Body of pancreas (tissue), 4 donors: ENCODE data around the gene JAGN1.
"Not testable (repeated sequence)": the region's sequence is repeated elsewhere in the genome, so short reads cannot be mapped to it uniquely, and the experiment has no call there.

Experiments used
- POLR2A ChIP-seq, 3 donors: fragments of 450-650 bp; IDR thresholded peaks; one replicate each; pipeline ENCODE4 v1.6.1; 2016; ENCODE audit warnings: antibody characterized with exemption in 3 of 3, mild to moderate bottlenecking in 2 of 3
- TF ChIP-seq, protein P1 (sequence below), 7 experiments: fragments of 450-650 bp in 4 of 7; fragments of 200-600 bp in 3 of 7; sonication (generic) in 3 of 7; IDR thresholded peaks; one replicate each; pipeline ENCODE4 v1.5.1; 2016 to 2019; ENCODE audit warnings: antibody characterized with exemption in 7 of 7

GRCh38 chr3:9851383-9851782, 39.0 kb upstream of the JAGN1 start:
- TF ChIP-seq POLR2A (IDR thresholded peaks at IDR 0.05): not testable (repeated sequence)
- TF ChIP-seq, protein P1, sequence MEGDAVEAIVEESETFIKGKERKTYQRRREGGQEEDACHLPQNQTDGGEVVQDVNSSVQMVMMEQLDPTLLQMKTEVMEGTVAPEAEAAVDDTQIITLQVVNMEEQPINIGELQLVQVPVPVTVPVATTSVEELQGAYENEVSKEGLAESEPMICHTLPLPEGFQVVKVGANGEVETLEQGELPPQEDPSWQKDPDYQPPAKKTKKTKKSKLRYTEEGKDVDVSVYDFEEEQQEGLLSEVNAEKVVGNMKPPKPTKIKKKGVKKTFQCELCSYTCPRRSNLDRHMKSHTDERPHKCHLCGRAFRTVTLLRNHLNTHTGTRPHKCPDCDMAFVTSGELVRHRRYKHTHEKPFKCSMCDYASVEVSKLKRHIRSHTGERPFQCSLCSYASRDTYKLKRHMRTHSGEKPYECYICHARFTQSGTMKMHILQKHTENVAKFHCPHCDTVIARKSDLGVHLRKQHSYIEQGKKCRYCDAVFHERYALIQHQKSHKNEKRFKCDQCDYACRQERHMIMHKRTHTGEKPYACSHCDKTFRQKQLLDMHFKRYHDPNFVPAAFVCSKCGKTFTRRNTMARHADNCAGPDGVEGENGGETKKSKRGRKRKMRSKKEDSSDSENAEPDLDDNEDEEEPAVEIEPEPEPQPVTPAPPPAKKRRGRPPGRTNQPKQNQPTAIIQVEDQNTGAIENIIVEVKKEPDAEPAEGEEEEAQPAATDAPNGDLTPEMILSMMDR (IDR thresholded peaks at IDR 0.05): not testable (repeated sequence)
